LNCAP (cell line): ENCODE measurements around the gene ALDH16A1.

Experiments used
- CTCF ChIP-seq: fragments of 450-650 bp; IDR thresholded peaks from 2 replicates; pipeline ENCODE4 v1.5.1; 2017; ENCODE audit warnings: mild to moderate bottlenecking

The ALDH16A1 gene

GRCh38 chr19:49432141-49433073, 20.6 kb upstream of the ALDH16A1 start:
- TF ChIP-seq CTCF = no peak

DNA sequence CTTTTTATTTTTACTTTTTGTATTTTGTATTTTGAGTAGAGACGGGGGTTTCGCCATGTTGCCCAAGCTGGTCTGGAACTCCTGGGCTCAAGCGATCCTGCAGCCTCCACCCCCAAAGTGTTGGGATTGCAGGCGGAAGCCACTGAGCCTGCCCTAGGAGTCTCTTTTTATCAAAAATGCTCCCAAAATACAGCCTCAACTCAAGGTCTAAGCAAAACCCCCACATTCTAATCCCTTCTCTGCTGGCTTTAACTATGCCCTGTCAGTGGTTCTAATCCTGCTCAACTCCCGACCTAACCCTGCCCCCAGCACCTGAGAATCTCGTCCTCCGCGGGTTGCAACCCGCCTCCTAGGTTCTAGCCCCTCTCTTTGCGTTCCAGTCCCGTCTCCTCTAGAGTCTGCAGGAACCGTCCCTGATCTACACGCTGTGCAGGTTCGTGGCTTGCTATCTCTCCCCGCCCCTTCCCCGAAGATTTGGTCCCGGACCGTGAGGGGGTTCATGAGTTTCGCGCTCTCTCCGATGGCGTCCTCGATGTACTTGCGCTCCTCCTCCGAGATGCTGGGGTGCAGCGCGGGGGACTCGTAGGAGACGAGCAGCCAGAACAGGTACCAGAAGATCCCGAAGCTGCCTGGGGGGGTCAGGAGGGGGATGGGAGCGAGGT, 19.7 kb upstream of the ALDH16A1 start:
- TF ChIP-seq CTCF = no peak

GRCh38 chr19:49434907-49435583, 18.0 kb upstream of the ALDH16A1 start:
- no peak for TF ChIP-seq CTCF

DNA sequence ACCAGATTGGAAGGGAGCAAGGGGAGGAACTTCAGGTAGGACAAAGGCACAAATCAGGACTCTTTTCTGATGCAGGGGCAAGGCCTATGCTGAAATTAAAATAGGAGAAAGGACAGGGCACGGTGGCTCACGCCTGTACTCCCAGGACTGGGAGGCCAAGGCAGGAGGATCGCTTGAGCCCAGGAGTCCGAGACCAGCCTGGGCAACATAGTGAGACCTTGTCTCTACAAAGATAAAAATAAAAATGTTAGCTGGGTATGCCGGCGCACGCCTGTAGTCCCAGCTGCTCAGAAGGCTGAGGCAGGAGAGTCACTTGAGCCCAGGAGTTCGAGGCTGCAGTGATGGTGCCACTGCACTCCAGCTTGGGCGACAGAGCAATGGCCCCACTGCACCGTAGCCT, 17.4 kb upstream of the ALDH16A1 start:
- TF ChIP-seq CTCF = no peak

DNA sequence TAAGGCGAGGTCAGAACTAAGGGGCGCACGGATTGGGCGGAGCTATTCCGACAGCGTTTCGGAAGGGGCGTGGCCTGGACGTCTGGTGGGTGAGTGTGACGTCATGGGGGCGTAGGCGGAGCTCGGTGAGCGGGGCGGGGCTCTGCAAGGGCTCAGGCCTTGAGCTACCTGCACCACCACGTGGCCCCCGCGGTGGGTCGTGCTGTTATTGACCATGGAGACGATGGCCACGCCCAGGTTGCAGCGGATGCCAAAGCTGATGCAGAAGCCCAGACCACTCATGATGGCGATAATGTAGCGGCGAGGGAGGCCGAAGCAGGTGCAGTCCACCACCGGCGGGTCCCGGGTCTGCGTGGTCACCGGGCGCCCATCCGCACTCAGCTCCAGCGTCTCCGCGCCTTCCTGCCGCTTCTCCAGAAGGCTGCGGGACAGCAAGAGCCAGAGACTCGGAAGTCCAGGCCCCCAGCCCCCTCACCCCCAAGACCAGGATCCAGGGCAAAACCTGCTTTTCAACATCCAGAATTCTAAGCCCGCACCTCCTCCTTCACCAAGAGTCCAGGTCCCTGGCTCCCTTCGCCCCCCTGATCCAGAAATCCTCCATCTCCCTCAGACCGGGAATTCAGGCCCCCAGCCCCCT, 16.5 kb upstream of the ALDH16A1 start:
- TF ChIP-seq CTCF = no peak

DNA sequence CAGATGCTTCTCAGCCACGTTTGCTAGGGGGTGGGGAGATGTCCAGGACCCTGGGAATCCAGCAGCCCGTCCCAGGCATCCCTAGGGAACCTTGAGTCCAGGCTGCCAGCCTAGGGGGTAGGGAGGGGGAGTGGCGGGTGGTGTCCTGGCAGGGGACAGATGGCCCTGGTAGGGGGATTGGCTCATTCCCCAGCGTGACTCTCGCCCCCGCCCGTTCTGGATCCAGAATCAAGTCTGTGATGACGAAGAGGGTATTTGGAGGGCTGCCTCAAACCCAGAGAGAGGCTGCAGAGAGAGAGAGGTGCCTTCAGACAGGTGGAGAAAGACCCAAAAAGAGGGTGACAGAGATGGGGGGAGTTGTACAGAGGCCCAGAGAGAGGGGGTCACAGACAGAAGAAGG, 15.8 kb upstream of the ALDH16A1 start:
- no peak for TF ChIP-seq CTCF

- TF ChIP-seq CTCF = no peak
Observed at GRCh38 chr19:49438261-49438660, 14.8 kb upstream of the ALDH16A1 start.
